Activated T-cell treated with anti-CD3 and anti-CD28 coated beads, Interleukin-2, amount 50 U/mL, for 4 hours (primary cell): ENCODE data around the gene TMIGD1. TPM values are rescaled to one million over a fixed set of nuclear protein-coding genes. Genes with fewer than 3 reads are reported as not detected.

ENCODE experiments used
- ATAC-seq, 2 donors: fragments of 200-7000 bp; cut with Tn5 transposase; one replicate each; pipeline ENCODE4 v1.10.0; 2021
- DNase-seq: peaks from one replicate; pipeline ENCODE4 v3.0.0-alpha.2; 2020
- H3K27me3 Mint-ChIP-seq: one replicate; pipeline ENCODE4 v1.8.0; 2021; ENCODE audit warnings: low read depth, mixed read lengths
- H3K36me3 Mint-ChIP-seq: one replicate; pipeline ENCODE4 v1.8.0; 2022; ENCODE audit warnings: mixed read lengths; ENCODE audit not compliant: insufficient read depth
- H3K4me1 Mint-ChIP-seq: one replicate; pipeline ENCODE4 v1.8.0; 2021; ENCODE audit warnings: low read depth, mixed read lengths
- H3K4me3 Mint-ChIP-seq: one replicate; pipeline ENCODE4 v1.8.0; 2021; ENCODE audit warnings: mild to moderate bottlenecking, moderate library complexity, mixed read lengths
- H3K9me3 Mint-ChIP-seq: one replicate; pipeline ENCODE4 v1.8.0; 2021; ENCODE audit warnings: mixed read lengths
- total RNA-seq, 3 donors: library from RNA; stranded (reverse); gene quantifications; one replicate each; pipeline ENCODE4 v1.2.1, GENCODE V29; 2021

Gene TMIGD1
- total RNA-seq, 3 donors from 2014 or later: not detected

- no peaks in the 10 kb centered on the region for H3K27me3 Mint-ChIP-seq
- no peak for ATAC-seq
Observed at GRCh38 chr17:30299000-30299399, 34.9 kb downstream of the TMIGD1 start.

GRCh38 chr17:30297715-30298114 is 36.1 kb downstream of the TMIGD1 start:
- no peak overlapping the region for H3K4me3 Mint-ChIP-seq
- no peaks in the 10 kb centered on the region for H3K27me3 Mint-ChIP-seq
- peaks cover 8% of the 10 kb centered on the region for H3K9me3 Mint-ChIP-seq
- peaks cover 5% of the 10 kb centered on the region for H3K4me1 Mint-ChIP-seq
- H3K36me3 Mint-ChIP-seq: no peaks in the 10 kb centered on the region
- DNase-seq: no peak
- no peak for ATAC-seq

More at GRCh38 chr17:30299000-30299399, 34.9 kb downstream of the TMIGD1 start:
- Mint-ChIP-seq H3K4me3 (no peak overlapping the region), H3K4me1 (peaks cover 5% of the 10 kb centered on the region), H3K36me3 (no peaks in the 10 kb centered on the region), H3K9me3 (peaks cover 8% of the 10 kb centered on the region)
- no peak for DNase-seq

- H3K4me3 Mint-ChIP-seq: no peak overlapping the region
- peaks cover 5% of the 10 kb centered on the region for H3K4me1 Mint-ChIP-seq
- no peak for ATAC-seq
- H3K27me3 Mint-ChIP-seq: no peaks in the 10 kb centered on the region
- no peaks in the 10 kb centered on the region for H3K36me3 Mint-ChIP-seq
- peaks cover 8% of the 10 kb centered on the region for H3K9me3 Mint-ChIP-seq
- no peak for DNase-seq
Observed at GRCh38 chr17:30296499-30297080, 37.3 kb downstream of the TMIGD1 start.

GRCh38 chr17:30292286-30292858 is 41.5 kb downstream of the TMIGD1 start:
- no peak overlapping the region for H3K4me3 Mint-ChIP-seq
- ATAC-seq: no peak
- no peak for DNase-seq
- H3K4me1 Mint-ChIP-seq: peaks cover 16% of the 10 kb centered on the region
- H3K36me3 Mint-ChIP-seq: peaks cover 13% of the 10 kb centered on the region
- H3K27me3 Mint-ChIP-seq: no peaks in the 10 kb centered on the region
- H3K9me3 Mint-ChIP-seq: no peaks in the 10 kb centered on the region

- ATAC-seq (peak; percentile 78 to 81), DNase-seq (peak; percentile 84)
- peaks cover 13% of the 10 kb centered on the region for H3K36me3 Mint-ChIP-seq
- H3K27me3 Mint-ChIP-seq: no peaks in the 10 kb centered on the region
- peaks cover 16% of the 10 kb centered on the region for H3K4me1 Mint-ChIP-seq
- no peaks in the 10 kb centered on the region for H3K9me3 Mint-ChIP-seq
- peak within 1 kb of the TSS; percentile 95 for H3K4me3 Mint-ChIP-seq
Observed at GRCh38 chr17:30291543-30292285, 42.1 kb downstream of the TMIGD1 start, which contains the start of gene BLMH. TSS of gene BLMH (minus strand) at chr17:30291944. CDS start at chr17:30291819, 125 bp downstream.

GRCh38 chr17:30290696-30291542 is 42.9 kb downstream of the TMIGD1 start:
- peak; percentile 21 for DNase-seq
- Mint-ChIP-seq H3K36me3 (peaks cover 18% of the 10 kb centered on the region), H3K27me3 (no peaks in the 10 kb centered on the region), H3K4me1 (peaks cover 16% of the 10 kb centered on the region), H3K4me3 (peak overlapping the region; percentile 95), H3K9me3 (no peaks in the 10 kb centered on the region)
- peak; percentile 69 to 81 for ATAC-seq

- H3K4me3 Mint-ChIP-seq: peak overlapping the region; percentile 95
- peaks cover 24% of the 10 kb centered on the region for H3K36me3 Mint-ChIP-seq
- H3K27me3 Mint-ChIP-seq: no peaks in the 10 kb centered on the region
- ATAC-seq (no peak), DNase-seq (no peak)
- H3K4me1 Mint-ChIP-seq: peaks cover 16% of the 10 kb centered on the region
- no peaks in the 10 kb centered on the region for H3K9me3 Mint-ChIP-seq
Observed at GRCh38 chr17:30290077-30290476, 43.8 kb downstream of the TMIGD1 start.

- Mint-ChIP-seq H3K36me3 (peaks cover 39% of the 10 kb centered on the region), H3K27me3 (no peaks in the 10 kb centered on the region), H3K4me1 (peaks cover 2% of the 10 kb centered on the region), H3K4me3 (no peak overlapping the region), H3K9me3 (no peaks in the 10 kb centered on the region)
- DNase-seq (no peak), ATAC-seq (no peak)
Observed at GRCh38 chr17:30279156-30279555, 54.7 kb downstream of the TMIGD1 start.

GRCh38 chr17:30278032-30278431 is 55.8 kb downstream of the TMIGD1 start:
- ATAC-seq: no peak

GRCh38 chr17:30275911-30276310 is 57.9 kb downstream of the TMIGD1 start:
- DNase-seq (no peak), ATAC-seq (no peak)
- no peaks in the 10 kb centered on the region for H3K9me3 Mint-ChIP-seq
- H3K27me3 Mint-ChIP-seq: no peaks in the 10 kb centered on the region
- no peak overlapping the region for H3K4me3 Mint-ChIP-seq
- peaks cover 62% of the 10 kb centered on the region for H3K36me3 Mint-ChIP-seq
- no peaks in the 10 kb centered on the region for H3K4me1 Mint-ChIP-seq

More at GRCh38 chr17:30278032-30278431, 55.8 kb downstream of the TMIGD1 start:
- Mint-ChIP-seq H3K4me3 (no peak overlapping the region), H3K4me1 (peaks cover 2% of the 10 kb centered on the region), H3K9me3 (no peaks in the 10 kb centered on the region), H3K27me3 (no peaks in the 10 kb centered on the region), H3K36me3 (peaks cover 49% of the 10 kb centered on the region)
- no peak for DNase-seq

GRCh38 chr17:30274887-30275286 is 59.0 kb downstream of the TMIGD1 start:
- no peaks in the 10 kb centered on the region for H3K4me1 Mint-ChIP-seq
- no peak for DNase-seq
- peaks cover 60% of the 10 kb centered on the region for H3K36me3 Mint-ChIP-seq
- no peak for ATAC-seq
- no peaks in the 10 kb centered on the region for H3K27me3 Mint-ChIP-seq
- no peaks in the 10 kb centered on the region for H3K9me3 Mint-ChIP-seq
- H3K4me3 Mint-ChIP-seq: no peak overlapping the region

GRCh38 chr17:30273373-30273772 is 60.5 kb downstream of the TMIGD1 start:
- Mint-ChIP-seq H3K36me3 (peaks cover 58% of the 10 kb centered on the region), H3K4me1 (no peaks in the 10 kb centered on the region)

GRCh38 chr17:30271102-30271501 is 62.8 kb downstream of the TMIGD1 start:
- H3K4me1 Mint-ChIP-seq: peaks cover 2% of the 10 kb centered on the region
- no peaks in the 10 kb centered on the region for H3K9me3 Mint-ChIP-seq

More at GRCh38 chr17:30273373-30273772, 60.5 kb downstream of the TMIGD1 start:
- ATAC-seq (no peak), DNase-seq (no peak)
- Mint-ChIP-seq H3K9me3 (no peaks in the 10 kb centered on the region), H3K27me3 (no peaks in the 10 kb centered on the region), H3K4me3 (no peak overlapping the region)

GRCh38 chr17:30267625-30268024 is 66.2 kb downstream of the TMIGD1 start:
- ATAC-seq (no peak), DNase-seq (no peak)
- no peaks in the 10 kb centered on the region for H3K9me3 Mint-ChIP-seq
- peaks cover 2% of the 10 kb centered on the region for H3K4me1 Mint-ChIP-seq
- H3K36me3 Mint-ChIP-seq: peaks cover 57% of the 10 kb centered on the region
- H3K27me3 Mint-ChIP-seq: no peaks in the 10 kb centered on the region
- no peak overlapping the region for H3K4me3 Mint-ChIP-seq

More at GRCh38 chr17:30271102-30271501, 62.8 kb downstream of the TMIGD1 start:
- Mint-ChIP-seq H3K36me3 (peaks cover 61% of the 10 kb centered on the region), H3K27me3 (no peaks in the 10 kb centered on the region), H3K4me3 (no peak overlapping the region)
- ATAC-seq (no peak), DNase-seq (no peak)
